GM23338 (cell line): ENCODE results near the gene MGRN1. TPM values are rescaled to one million over a fixed set of nuclear protein-coding genes. Genes with fewer than 3 reads are reported as not detected.

Experiments
- ATAC-seq: fragments of 200-7000 bp; cut with Tn5 transposase; 3 replicates; pipeline ENCODE4 v1.9.1; 2020
- DNase-seq: peaks from one replicate; pipeline ENCODE4 v3.0.0-alpha.2; 2015; ENCODE audit warnings: low spot score
- H2AFZ ChIP-seq: fragments of 200-600 bp; sonication (generic); 2 replicates; pipeline ENCODE4 v1.8.0; 2016; ENCODE audit warnings: antibody characterized with exemption, mild to moderate bottlenecking, moderate library complexity
- H3F3A ChIP-seq: fragments of 200-600 bp; sonication (generic); replicated peaks from 2 replicates; pipeline ENCODE4 v1.8.0; 2017; ENCODE audit warnings: antibody characterized with exemption, mixed run types, low read depth
- H3K27ac ChIP-seq: fragments of 200-600 bp; sonication (generic); 2 replicates; pipeline ENCODE4 v1.6.1; 2016; ENCODE audit warnings: low read depth
- H3K27me3 ChIP-seq: fragments of 200-600 bp; sonication (generic); 2 replicates; pipeline ENCODE4 v1.8.0; 2016; ENCODE audit warnings: mild to moderate bottlenecking, mixed run types, moderate library complexity; ENCODE audit not compliant: insufficient read depth
- H3K36me3 ChIP-seq: fragments of 200-600 bp; sonication (generic); 2 replicates; pipeline ENCODE4 v1.8.0; 2016; ENCODE audit warnings: mild to moderate bottlenecking; ENCODE audit not compliant: insufficient read depth
- H3K4me1 ChIP-seq: fragments of 200-600 bp; sonication (generic); 2 replicates; pipeline ENCODE4 v1.8.0; 2016; ENCODE audit warnings: mild to moderate bottlenecking, moderate library complexity; ENCODE audit not compliant: insufficient read depth
- H3K4me2 ChIP-seq: fragments of 200-600 bp; sonication (generic); 2 replicates; pipeline ENCODE4 v1.7.1; 2017; ENCODE audit warnings: mixed run types
- H3K4me3 ChIP-seq: fragments of 200-600 bp; sonication (generic); 2 replicates; pipeline ENCODE4 v1.6.1; 2016; ENCODE audit warnings: mixed run types
- H3K79me2 ChIP-seq: fragments of 200-600 bp; sonication (generic); replicated peaks from 2 replicates; pipeline ENCODE4 v1.8.0; 2017; ENCODE audit warnings: mild to moderate bottlenecking; ENCODE audit not compliant: insufficient read depth
- H3K9me2 ChIP-seq: fragments of 200-600 bp; sonication (generic); 2 replicates; pipeline ENCODE4 v1.8.0; 2017; ENCODE audit not compliant: insufficient read depth
- H4K20me1 ChIP-seq: fragments of 200-600 bp; sonication (generic); replicated peaks from 2 replicates; pipeline ENCODE4 v1.8.0; 2017; ENCODE audit warnings: mild to moderate bottlenecking; ENCODE audit not compliant: insufficient read depth
- H3K27ac Mint-ChIP-seq: 2 replicates; pipeline ENCODE4 v1.8.0; 2020; ENCODE audit warnings: inconsistent platforms, mild to moderate bottlenecking, moderate library complexity, mixed read lengths
- H3K27me3 Mint-ChIP-seq: 3 replicates; pipeline ENCODE4 v1.8.0; 2022; ENCODE audit warnings: low read depth, mild to moderate bottlenecking, moderate library complexity, mixed read lengths, inconsistent platforms; ENCODE audit not compliant: insufficient read depth, poor library complexity
- H3K36me3 Mint-ChIP-seq: 3 replicates; pipeline ENCODE4 v1.8.0; 2021; ENCODE audit warnings: low read depth, mild to moderate bottlenecking, inconsistent platforms, moderate library complexity, mixed read lengths
- H3K4me1 Mint-ChIP-seq: 3 replicates; pipeline ENCODE4 v1.8.0; 2020; ENCODE audit warnings: mild to moderate bottlenecking, inconsistent platforms, mixed read lengths
- H3K4me3 Mint-ChIP-seq: 3 replicates; pipeline ENCODE4 v1.8.0; 2021; ENCODE audit warnings: moderate library complexity, mild to moderate bottlenecking, inconsistent platforms, mixed read lengths
- H3K9me3 Mint-ChIP-seq: 3 replicates; pipeline ENCODE4 v1.8.0; 2020; ENCODE audit warnings: moderate library complexity, mild to moderate bottlenecking, inconsistent platforms, mixed read lengths
- ETS1 ChIP-seq: IDR thresholded peaks from 2 replicates; pipeline ENCODE4 v1.6.1; 2016; ENCODE audit warnings: antibody characterized with exemption
- EZH2 ChIP-seq: fragments of 200-600 bp; sonication (generic); IDR thresholded peaks from one replicate; pipeline ENCODE4 v1.8.0; 2017; ENCODE audit warnings: antibody characterized with exemption, mild to moderate bottlenecking, low read depth; ENCODE audit not compliant: unreplicated experiment
- EZH2phosphoT487 ChIP-seq: fragments of 200-600 bp; sonication (generic); IDR thresholded peaks from one replicate; pipeline ENCODE4 v1.8.1; 2018; ENCODE audit warnings: antibody characterized with exemption; ENCODE audit not compliant: unreplicated experiment
- JUNB ChIP-seq: IDR thresholded peaks from one replicate; pipeline ENCODE4 v1.6.1; 2016; ENCODE audit warnings: antibody characterized with exemption; ENCODE audit not compliant: unreplicated experiment
- NANOG ChIP-seq: IDR thresholded peaks from 2 replicates; pipeline ENCODE4 v1.6.1; 2016; ENCODE audit warnings: antibody characterized with exemption, borderline replicate concordance
- POLR2AphosphoS5 ChIP-seq: IDR thresholded peaks from 2 replicates; pipeline ENCODE4 v1.6.1; 2016; ENCODE audit warnings: antibody characterized with exemption, low read depth
- STAT1 ChIP-seq: IDR thresholded peaks from one replicate; pipeline ENCODE4 v1.6.1; 2016; ENCODE audit warnings: antibody characterized with exemption; ENCODE audit not compliant: unreplicated experiment
- ZNF331 ChIP-seq: fragments of 250-450 bp; sonication (Bioruptor Pico); IDR thresholded peaks from 2 replicates; pipeline ENCODE4 v1.5.0; 2020; ENCODE audit warnings: low read depth, mild to moderate bottlenecking, moderate library complexity
- ZNF462 ChIP-seq: fragments of 250-450 bp; sonication (Bioruptor Pico); IDR thresholded peaks from 2 replicates; pipeline ENCODE4 v1.5.0; 2020; ENCODE audit warnings: mild to moderate bottlenecking, moderate library complexity
- polyA plus RNA-seq: library from polyadenylated mRNA; unstranded; fragments of >200 nt; fragmentation: Nextera tagmentation; extraction: Ambion mirVana; gene quantifications from 2 replicates; pipeline ENCODE4 v1.2.1, GENCODE V29; 2016
- total RNA-seq: library from RNA; depleted of rRNA; stranded (reverse); fragments of >200 nt; shearing (Covaris generic); gene quantifications from 2 replicates; pipeline ENCODE4 v1.2.3, GENCODE V29; 2014
- TF ChIP-seq, protein P1 (sequence below): IDR thresholded peaks from one replicate; pipeline ENCODE4 v1.6.1; 2018; ENCODE audit warnings: antibody characterized with exemption; ENCODE audit not compliant: unreplicated experiment
- TF ChIP-seq, protein P2 (sequence below), 2 experiments: fragments of 200-600 bp in 1 of 2; sonication (generic) in 1 of 2; conservative IDR thresholded peaks; 2 replicates each; pipeline versions ENCODE4 v1.5.1 to v1.6.1; 2016 to 2017; ENCODE audit warnings: antibody characterized with exemption in 2 of 2, low read depth in 2 of 2, mild to moderate bottlenecking in 2 of 2, moderate library complexity in 1 of 2

Gene MGRN1
- total and polyA plus RNA-seq, 2 experiments from 2014 or later, result 13.1 to 71.8 TPM

GRCh38 chr16:4637501-4638166 is 13.0 kb downstream of the MGRN1 start:
- Histone ChIP-seq H3F3A (0 out of 2 replicates have a peak, but pooled peaks cover 2% of the 10 kb centered on the region), H3K4me2 (no peak overlapping the region), H3K4me3 (no peak overlapping the region), H3K36me3 (no peaks in the 10 kb centered on the region), H3K9me2 (no peaks in the 10 kb centered on the region), H2AFZ (no peak overlapping the region), H3K4me1 (no peaks in the 10 kb centered on the region), H4K20me1 (peaks cover 4% of the 10 kb centered on the region), H3K27me3 (no peaks in the 10 kb centered on the region), H3K79me2 (peaks cover 89% of the 10 kb centered on the region), H3K27ac (no peak overlapping the region)
- no peak for ATAC-seq
- H3K9me3 Mint-ChIP-seq, result no peaks in the 10 kb centered on the region
- H3K4me3 Mint-ChIP-seq, result no peak overlapping the region; the same call in 2 of the 3 replicates
- TF ChIP-seq EZH2 (no peak), NANOG (no peak), ZNF462 (CRISPR knock-in tag) (no peak), ZNF331 (CRISPR knock-in tag) (no peak), POLR2AphosphoS5 (no peak), JUNB (no peak), ETS1 (no peak), STAT1 (no peak), EZH2phosphoT487 (no peak)
- TF ChIP-seq, protein P1, sequence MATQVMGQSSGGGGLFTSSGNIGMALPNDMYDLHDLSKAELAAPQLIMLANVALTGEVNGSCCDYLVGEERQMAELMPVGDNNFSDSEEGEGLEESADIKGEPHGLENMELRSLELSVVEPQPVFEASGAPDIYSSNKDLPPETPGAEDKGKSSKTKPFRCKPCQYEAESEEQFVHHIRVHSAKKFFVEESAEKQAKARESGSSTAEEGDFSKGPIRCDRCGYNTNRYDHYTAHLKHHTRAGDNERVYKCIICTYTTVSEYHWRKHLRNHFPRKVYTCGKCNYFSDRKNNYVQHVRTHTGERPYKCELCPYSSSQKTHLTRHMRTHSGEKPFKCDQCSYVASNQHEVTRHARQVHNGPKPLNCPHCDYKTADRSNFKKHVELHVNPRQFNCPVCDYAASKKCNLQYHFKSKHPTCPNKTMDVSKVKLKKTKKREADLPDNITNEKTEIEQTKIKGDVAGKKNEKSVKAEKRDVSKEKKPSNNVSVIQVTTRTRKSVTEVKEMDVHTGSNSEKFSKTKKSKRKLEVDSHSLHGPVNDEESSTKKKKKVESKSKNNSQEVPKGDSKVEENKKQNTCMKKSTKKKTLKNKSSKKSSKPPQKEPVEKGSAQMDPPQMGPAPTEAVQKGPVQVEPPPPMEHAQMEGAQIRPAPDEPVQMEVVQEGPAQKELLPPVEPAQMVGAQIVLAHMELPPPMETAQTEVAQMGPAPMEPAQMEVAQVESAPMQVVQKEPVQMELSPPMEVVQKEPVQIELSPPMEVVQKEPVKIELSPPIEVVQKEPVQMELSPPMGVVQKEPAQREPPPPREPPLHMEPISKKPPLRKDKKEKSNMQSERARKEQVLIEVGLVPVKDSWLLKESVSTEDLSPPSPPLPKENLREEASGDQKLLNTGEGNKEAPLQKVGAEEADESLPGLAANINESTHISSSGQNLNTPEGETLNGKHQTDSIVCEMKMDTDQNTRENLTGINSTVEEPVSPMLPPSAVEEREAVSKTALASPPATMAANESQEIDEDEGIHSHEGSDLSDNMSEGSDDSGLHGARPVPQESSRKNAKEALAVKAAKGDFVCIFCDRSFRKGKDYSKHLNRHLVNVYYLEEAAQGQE, result no peak
- TF ChIP-seq, protein P2, sequence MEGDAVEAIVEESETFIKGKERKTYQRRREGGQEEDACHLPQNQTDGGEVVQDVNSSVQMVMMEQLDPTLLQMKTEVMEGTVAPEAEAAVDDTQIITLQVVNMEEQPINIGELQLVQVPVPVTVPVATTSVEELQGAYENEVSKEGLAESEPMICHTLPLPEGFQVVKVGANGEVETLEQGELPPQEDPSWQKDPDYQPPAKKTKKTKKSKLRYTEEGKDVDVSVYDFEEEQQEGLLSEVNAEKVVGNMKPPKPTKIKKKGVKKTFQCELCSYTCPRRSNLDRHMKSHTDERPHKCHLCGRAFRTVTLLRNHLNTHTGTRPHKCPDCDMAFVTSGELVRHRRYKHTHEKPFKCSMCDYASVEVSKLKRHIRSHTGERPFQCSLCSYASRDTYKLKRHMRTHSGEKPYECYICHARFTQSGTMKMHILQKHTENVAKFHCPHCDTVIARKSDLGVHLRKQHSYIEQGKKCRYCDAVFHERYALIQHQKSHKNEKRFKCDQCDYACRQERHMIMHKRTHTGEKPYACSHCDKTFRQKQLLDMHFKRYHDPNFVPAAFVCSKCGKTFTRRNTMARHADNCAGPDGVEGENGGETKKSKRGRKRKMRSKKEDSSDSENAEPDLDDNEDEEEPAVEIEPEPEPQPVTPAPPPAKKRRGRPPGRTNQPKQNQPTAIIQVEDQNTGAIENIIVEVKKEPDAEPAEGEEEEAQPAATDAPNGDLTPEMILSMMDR (conservative IDR thresholded peaks at IDR 0.05; ENCODE audit: low read depth in 2 of 2), result no peak
- DNase-seq, result no peak
- H3K27ac Mint-ChIP-seq, result no peak overlapping the region
- H3K4me1 Mint-ChIP-seq, result peaks cover 7% of the 10 kb centered on the region; the same call in 2 of the 3 replicates
- H3K27me3 Mint-ChIP-seq, result peaks cover 10% of the 10 kb centered on the region
- H3K36me3 Mint-ChIP-seq, result no peaks in the 10 kb centered on the region; the same call in 1 of the 3 replicates
